K562 (cell line): ENCODE data around the gene PTRHD1. TPM values are rescaled to one million over a fixed set of nuclear protein-coding genes. Genes with fewer than 3 reads are reported as not detected.

Experiments
- BHLHE40 ChIP-seq: IDR thresholded peaks from 2 replicates; pipeline ENCODE4 v1.6.1; 2011; ENCODE audit warnings: low read length, improper control_type of control experiment
- CEBPB ChIP-seq: fragments of 450-650 bp; IDR thresholded peaks from 2 replicates; pipeline ENCODE4 v1.6.1; 2016; ENCODE audit warnings: missing genetic modification characterization, missing compliant biosample characterization
- HDAC6 ChIP-seq: IDR thresholded peaks from 2 replicates; pipeline ENCODE4 v1.6.1; 2012; ENCODE audit warnings: low read depth, mild to moderate bottlenecking, control low read depth, inconsistent platforms, low read length, moderate library complexity
- KAT2B ChIP-seq: IDR thresholded peaks from one replicate; pipeline ENCODE4 v1.6.1; 2012; ENCODE audit warnings: low read depth, mild to moderate bottlenecking, control low read depth, inconsistent platforms, low read length, moderate library complexity
- NBN ChIP-seq: fragments of 450-650 bp; IDR thresholded peaks from 2 replicates; pipeline ENCODE4 v1.6.1; 2016; ENCODE audit warnings: low read depth, mild to moderate bottlenecking
- NELFE ChIP-seq: IDR thresholded peaks from 2 replicates; pipeline ENCODE4 v1.6.1; 2011; ENCODE audit warnings: mild to moderate bottlenecking; ENCODE audit not compliant: insufficient read depth, insufficient read length
- NEUROD1 ChIP-seq: fragments of 150-350 bp; IDR thresholded peaks from 2 replicates; pipeline ENCODE4 v1.6.1; 2014; ENCODE audit warnings: borderline replicate concordance, low read length, low read depth; ENCODE audit not compliant: partially characterized antibody
- NFIC ChIP-seq: fragments of 450-650 bp; IDR thresholded peaks from 2 replicates; pipeline ENCODE4 v1.6.1; 2017; ENCODE audit warnings: mild to moderate bottlenecking, inconsistent platforms
- PTBP1 ChIP-seq: fragments of 200-400 bp; formaldehyde crosslinking; IDR thresholded peaks from 2 replicates; pipeline ENCODE4 v1.6.1; 2017; ENCODE audit warnings: low read depth, low read length
- SUPT5H ChIP-seq: fragments of 450-650 bp; IDR thresholded peaks from 2 replicates; pipeline ENCODE4 v1.6.1; 2016
- TEAD1 ChIP-seq, 2 experiments: fragments of 450-650 bp in 1 of 2; sonication (generic) in 1 of 2; formaldehyde crosslinking; IDR thresholded peaks; 2 replicates each; pipeline versions ENCODE4 v1.4.0 to v1.8.0; 2020 to 2022; ENCODE audit warnings: mild to moderate bottlenecking in 2 of 2, missing genetic modification reagents in 1 of 2
- ZBTB1 ChIP-seq: sonication (generic); formaldehyde crosslinking; IDR thresholded peaks from 2 replicates; pipeline ENCODE4 v1.8.1; 2023; ENCODE audit warnings: missing genetic modification reagents, low read depth, mild to moderate bottlenecking, borderline replicate concordance
- polyA plus RNA-seq, 8 experiments: library from polyadenylated mRNA; depleted of rRNA in 4 of 8; stranded (reverse) in 5 of 8; unstranded in 3 of 8; fragments of >200 nt; fragmentation: Nextera tagmentation in 2 of 8; fragmentation: Illumina TruSeq in 1 of 8; extraction: Ambion mirVana in 2 of 8; extraction: Trizol in 1 of 8; gene quantifications; 2 replicates each; pipeline versions ENCODE4 v1.2.1 to v1.2.3, GENCODE V29; 2011 to 2014; ENCODE audit warnings: inconsistent platforms in 1 of 8, missing spikeins in 1 of 8
- total RNA-seq, 7 experiments: library from RNA; depleted of rRNA in 6 of 7; stranded (reverse); fragments of >200 nt in 6 of 7; fragmentation: Illumina TruSeq in 2 of 7; extraction: Trizol in 2 of 7; gene quantifications; 2 replicates each; pipeline versions ENCODE4 v1.2.1 to v1.2.3, GENCODE V29; 2011 to 2021; ENCODE audit warnings: low replicate concordance in 1 of 7
- TF ChIP-seq, protein P1 (sequence below): fragments of 450-650 bp; formaldehyde crosslinking; IDR thresholded peaks from 2 replicates; pipeline ENCODE4 v1.4.0; 2020; ENCODE audit warnings: mild to moderate bottlenecking, mixed read lengths
- TF ChIP-seq, protein P2 (sequence below): fragments of 200-400 bp; formaldehyde crosslinking; IDR thresholded peaks from 2 replicates; pipeline ENCODE4 v1.6.1; 2017; ENCODE audit warnings: mild to moderate bottlenecking, low read depth, low read length, moderate library complexity
- TF ChIP-seq, protein P3 (sequence below): sonication (generic); formaldehyde crosslinking; IDR thresholded peaks from 2 replicates; pipeline ENCODE4 v1.8.0; 2022; ENCODE audit warnings: missing genetic modification reagents, mild to moderate bottlenecking, borderline replicate concordance
- TF ChIP-seq, protein P4 (sequence below): sonication (generic); formaldehyde crosslinking; IDR thresholded peaks from 2 replicates; pipeline ENCODE4 v1.9.0; 2022; ENCODE audit warnings: mild to moderate bottlenecking, missing genetic modification reagents
- TF ChIP-seq, protein P5 (sequence below): sonication (generic); formaldehyde crosslinking; IDR thresholded peaks from 2 replicates; pipeline ENCODE4 v1.8.0; 2023; ENCODE audit warnings: mild to moderate bottlenecking, missing genetic modification reagents

The PTRHD1 gene
- total and polyA plus RNA-seq, 9 of the 15 experiments (the other 6 are each of a cell fraction or from before 2014, with no cell fraction given) = 15.8 to 83.2 (median 46.6) TPM

DNA sequence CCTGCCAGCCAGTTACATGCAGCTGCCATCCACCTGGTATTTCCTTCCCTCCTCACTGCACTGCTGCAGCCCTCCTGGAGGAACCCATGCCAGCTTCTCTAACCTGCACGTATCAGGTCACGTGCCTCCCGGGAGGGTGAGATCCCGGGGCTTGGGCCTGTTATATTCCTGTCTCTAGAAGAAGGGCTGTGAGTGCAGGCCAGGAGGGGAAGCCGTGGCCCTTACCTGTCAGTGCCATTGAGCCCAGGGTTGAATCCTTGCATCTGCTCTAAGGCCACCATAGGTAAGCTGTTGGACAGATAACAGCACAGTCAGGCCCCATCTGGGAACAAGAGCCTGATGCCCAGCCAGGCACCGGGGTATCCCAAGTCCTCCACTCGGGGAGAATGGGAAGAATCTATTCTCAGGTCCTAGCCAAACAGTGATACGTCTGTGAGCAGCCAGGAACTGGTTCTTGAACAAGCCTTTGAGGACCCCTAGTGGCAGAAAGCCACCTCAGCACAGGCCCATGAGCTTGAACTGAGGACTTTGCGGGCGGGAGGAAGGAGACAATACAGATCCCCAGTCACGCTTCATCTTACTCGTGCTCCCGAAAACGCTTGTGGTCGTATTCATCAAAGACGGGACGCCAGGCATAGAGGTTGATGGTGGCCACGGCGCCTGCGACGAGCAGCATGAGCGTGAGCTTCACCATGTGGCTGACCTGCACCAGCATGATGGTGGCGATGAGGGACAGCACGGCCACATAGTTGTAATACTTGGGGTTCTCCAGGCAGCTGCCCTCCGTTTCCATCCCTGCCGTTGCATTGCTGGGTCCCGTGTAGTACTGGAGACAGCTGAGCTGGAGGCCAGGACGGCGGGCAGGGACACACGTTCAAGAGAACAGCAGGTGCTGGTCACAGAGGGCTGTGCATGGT is 34.4 kb upstream of the PTRHD1 start (continued):
- no peak for TF ChIP-seq NBN
- TF ChIP-seq NFIC = peak; percentile 21; the same call in 1 of the 2 replicates
- TF ChIP-seq NELFE = no peak
- TF ChIP-seq, protein P1, sequence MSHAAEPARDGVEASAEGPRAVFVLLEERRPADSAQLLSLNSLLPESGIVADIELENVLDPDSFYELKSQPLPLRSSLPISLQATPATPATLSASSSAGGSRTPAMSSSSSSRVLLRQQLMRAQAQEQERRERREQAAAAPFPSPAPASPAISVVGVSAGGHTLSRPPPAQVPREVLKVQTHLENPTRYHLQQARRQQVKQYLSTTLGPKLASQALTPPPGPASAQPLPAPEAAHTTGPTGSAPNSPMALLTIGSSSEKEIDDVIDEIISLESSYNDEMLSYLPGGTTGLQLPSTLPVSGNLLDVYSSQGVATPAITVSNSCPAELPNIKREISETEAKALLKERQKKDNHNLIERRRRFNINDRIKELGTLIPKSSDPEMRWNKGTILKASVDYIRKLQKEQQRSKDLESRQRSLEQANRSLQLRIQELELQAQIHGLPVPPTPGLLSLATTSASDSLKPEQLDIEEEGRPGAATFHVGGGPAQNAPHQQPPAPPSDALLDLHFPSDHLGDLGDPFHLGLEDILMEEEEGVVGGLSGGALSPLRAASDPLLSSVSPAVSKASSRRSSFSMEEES (CRISPR knock-in tag) = no peak
- no peak for TF ChIP-seq PTBP1
- no peak for TF ChIP-seq HDAC6
- TF ChIP-seq, protein P2, sequence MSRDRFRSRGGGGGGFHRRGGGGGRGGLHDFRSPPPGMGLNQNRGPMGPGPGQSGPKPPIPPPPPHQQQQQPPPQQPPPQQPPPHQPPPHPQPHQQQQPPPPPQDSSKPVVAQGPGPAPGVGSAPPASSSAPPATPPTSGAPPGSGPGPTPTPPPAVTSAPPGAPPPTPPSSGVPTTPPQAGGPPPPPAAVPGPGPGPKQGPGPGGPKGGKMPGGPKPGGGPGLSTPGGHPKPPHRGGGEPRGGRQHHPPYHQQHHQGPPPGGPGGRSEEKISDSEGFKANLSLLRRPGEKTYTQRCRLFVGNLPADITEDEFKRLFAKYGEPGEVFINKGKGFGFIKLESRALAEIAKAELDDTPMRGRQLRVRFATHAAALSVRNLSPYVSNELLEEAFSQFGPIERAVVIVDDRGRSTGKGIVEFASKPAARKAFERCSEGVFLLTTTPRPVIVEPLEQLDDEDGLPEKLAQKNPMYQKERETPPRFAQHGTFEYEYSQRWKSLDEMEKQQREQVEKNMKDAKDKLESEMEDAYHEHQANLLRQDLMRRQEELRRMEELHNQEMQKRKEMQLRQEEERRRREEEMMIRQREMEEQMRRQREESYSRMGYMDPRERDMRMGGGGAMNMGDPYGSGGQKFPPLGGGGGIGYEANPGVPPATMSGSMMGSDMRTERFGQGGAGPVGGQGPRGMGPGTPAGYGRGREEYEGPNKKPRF = no peak
- no peak for TF ChIP-seq CEBPB
- TF ChIP-seq, protein P3, sequence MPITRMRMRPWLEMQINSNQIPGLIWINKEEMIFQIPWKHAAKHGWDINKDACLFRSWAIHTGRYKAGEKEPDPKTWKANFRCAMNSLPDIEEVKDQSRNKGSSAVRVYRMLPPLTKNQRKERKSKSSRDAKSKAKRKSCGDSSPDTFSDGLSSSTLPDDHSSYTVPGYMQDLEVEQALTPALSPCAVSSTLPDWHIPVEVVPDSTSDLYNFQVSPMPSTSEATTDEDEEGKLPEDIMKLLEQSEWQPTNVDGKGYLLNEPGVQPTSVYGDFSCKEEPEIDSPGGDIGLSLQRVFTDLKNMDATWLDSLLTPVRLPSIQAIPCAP (CRISPR knock-in tag) = 0 out of 2 replicates have a peak, but pooled peaks have one; percentile 13
- TF ChIP-seq, protein P4, sequence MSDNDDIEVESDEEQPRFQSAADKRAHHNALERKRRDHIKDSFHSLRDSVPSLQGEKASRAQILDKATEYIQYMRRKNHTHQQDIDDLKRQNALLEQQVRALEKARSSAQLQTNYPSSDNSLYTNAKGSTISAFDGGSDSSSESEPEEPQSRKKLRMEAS (CRISPR knock-in tag) = peak; percentile 66; the same call in 1 of the 2 replicates
- TF ChIP-seq KAT2B = no peak
- peak; percentile 46; the same call in 1 of the 2 replicates for TF ChIP-seq SUPT5H
- TF ChIP-seq, protein P5, sequence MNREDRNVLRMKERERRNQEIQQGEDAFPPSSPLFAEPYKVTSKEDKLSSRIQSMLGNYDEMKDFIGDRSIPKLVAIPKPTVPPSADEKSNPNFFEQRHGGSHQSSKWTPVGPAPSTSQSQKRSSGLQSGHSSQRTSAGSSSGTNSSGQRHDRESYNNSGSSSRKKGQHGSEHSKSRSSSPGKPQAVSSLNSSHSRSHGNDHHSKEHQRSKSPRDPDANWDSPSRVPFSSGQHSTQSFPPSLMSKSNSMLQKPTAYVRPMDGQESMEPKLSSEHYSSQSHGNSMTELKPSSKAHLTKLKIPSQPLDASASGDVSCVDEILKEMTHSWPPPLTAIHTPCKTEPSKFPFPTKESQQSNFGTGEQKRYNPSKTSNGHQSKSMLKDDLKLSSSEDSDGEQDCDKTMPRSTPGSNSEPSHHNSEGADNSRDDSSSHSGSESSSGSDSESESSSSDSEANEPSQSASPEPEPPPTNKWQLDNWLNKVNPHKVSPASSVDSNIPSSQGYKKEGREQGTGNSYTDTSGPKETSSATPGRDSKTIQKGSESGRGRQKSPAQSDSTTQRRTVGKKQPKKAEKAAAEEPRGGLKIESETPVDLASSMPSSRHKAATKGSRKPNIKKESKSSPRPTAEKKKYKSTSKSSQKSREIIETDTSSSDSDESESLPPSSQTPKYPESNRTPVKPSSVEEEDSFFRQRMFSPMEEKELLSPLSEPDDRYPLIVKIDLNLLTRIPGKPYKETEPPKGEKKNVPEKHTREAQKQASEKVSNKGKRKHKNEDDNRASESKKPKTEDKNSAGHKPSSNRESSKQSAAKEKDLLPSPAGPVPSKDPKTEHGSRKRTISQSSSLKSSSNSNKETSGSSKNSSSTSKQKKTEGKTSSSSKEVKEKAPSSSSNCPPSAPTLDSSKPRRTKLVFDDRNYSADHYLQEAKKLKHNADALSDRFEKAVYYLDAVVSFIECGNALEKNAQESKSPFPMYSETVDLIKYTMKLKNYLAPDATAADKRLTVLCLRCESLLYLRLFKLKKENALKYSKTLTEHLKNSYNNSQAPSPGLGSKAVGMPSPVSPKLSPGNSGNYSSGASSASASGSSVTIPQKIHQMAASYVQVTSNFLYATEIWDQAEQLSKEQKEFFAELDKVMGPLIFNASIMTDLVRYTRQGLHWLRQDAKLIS = no peak
- TF ChIP-seq NEUROD1 = no peak
- TF ChIP-seq TEAD1 (CRISPR knock-in tag; IDR thresholded peaks at IDR 0.05) = 0 out of 4 replicates have a peak, but pooled peaks of 1 of the 2 experiments have one; percentile 31
- TF ChIP-seq BHLHE40 = 0 out of 2 replicates have a peak, but pooled peaks have one; percentile 28
- TF ChIP-seq ZBTB1 = no peak
